NCI-H446 treated with DMSO at 0.1 percent for 48 hours (cell line): ENCODE results near the gene PRSS56.
"Not testable (repeated sequence)": the region's sequence is repeated elsewhere in the genome, so short reads cannot be mapped to it uniquely, and the experiment has no call there.

ENCODE experiments used
- DNase-seq: peaks from one replicate; lab custom pipeline; 2025; lab: John Stamatoyannopoulos, UW

The PRSS56 gene

DNA sequence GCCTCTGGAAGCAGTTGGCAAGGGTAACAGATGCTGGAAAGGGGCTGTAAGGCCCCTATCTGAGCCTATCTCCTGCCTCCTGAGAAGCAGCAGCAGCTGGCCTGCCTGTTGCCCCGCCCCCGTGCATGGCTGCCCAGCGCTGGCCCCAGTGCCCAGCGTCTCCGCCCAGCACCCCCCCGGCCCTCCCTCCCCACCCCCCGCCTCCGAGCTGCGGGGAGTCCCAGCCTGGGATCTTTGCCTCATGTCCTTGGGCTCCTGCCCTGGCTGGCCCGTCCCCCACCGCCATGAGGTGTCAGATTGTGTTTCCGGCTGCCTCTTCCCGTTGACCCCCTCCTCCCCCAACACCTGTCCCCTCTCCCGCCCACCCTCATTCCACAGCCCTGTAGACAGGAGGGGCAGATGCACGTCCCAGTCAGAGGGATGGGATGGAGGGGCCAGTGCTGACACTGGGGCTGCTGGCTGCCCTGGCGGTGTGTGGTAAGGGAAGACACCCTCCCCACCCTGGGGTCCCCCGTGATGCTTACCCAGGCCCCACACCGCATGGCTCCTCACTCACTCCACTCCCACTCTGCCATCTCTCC is 5.7 kb downstream of the PRSS56 start, which contains the start of gene CHRND:
TSS of gene CHRND (plus strand) at position 370 of the 581 bp plus-strand sequence. CDS start at position 426, 56 bp downstream.
- DNase-seq: no peak

DNA sequence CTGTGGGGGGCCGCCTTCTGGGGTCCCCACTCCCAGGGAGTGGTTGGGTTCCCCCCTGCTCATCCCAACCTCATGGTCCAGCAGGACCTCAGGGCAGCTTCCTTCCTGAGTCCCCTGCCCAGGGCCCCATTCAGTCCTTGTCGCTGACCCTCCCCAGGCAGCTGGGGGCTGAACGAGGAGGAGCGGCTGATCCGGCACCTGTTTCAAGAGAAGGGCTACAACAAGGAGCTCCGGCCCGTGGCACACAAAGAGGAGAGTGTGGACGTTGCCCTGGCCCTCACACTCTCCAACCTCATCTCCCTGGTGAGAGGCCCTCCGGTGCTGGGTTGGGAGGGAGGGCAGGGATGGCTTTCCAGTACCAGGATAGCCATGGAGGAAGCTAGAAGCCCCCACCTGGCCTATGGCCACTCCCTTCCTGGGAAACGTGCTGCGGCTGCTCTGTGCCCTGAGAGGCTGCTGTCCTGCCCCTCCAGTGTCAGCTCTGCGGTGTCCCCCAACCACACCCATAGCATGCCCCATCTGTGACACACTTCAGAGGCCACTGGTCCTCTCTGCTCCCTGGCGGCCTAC is 6.3 kb downstream of the PRSS56 start:
- DNase-seq: no peak

DNA sequence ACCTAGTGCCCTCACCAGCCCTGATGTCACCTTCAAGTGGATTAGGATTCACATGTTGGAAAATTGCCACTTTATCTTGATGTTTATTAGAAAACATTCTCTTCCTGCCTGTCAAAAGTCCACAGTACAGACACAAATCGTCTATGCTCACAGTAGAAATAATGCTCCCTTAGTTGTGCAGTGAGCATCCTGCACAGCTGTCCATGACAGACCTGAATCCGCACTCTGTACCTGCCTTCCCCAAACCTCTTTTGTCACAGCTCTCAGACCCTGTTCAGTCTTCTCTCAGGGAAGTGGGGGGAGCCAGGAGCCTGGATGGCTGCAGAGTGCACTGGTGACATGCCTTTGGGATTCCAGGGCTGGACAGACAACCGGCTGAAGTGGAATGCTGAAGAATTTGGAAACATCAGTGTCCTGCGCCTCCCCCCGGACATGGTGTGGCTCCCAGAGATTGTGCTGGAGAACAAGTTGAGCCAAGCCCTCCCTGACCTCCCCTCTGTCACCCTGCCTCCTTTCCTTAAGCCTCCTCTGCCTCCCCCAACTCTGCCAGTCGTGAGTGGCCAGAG is 7.8 kb downstream of the PRSS56 start:
- DNase-seq: no peak

DNA sequence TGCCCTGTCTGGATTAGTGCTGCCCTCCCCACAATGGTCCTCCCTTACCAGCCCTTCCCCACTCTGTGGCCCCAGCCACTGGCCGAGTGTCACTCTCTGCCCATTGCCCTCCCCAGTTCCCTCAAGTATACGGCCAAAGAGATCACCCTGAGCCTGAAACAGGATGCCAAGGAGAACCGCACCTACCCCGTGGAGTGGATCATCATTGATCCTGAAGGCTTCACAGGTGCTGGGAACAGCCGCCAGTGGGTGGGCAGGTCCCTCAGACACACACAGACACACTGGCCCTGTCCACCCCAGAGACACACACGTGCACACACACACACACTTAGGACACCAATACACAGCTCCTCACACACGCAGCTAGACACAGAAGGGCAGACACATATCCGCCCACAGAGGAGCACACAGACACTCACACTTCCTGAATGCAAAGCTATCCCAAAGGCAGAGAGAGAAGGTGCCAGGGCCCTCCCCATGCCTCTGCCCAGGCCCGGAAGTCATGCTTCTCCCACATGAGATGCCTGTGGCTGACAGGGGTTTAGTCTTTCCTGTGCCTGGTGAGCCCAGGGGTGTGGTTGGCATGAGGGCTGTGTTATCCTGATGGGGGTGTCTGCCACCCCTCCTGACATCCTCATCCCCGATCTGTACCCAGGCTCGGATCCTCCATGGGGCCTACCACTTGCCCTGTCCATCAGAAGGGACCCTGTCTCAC is 8.7 kb downstream of the PRSS56 start:
- DNase-seq: no peak

DNA sequence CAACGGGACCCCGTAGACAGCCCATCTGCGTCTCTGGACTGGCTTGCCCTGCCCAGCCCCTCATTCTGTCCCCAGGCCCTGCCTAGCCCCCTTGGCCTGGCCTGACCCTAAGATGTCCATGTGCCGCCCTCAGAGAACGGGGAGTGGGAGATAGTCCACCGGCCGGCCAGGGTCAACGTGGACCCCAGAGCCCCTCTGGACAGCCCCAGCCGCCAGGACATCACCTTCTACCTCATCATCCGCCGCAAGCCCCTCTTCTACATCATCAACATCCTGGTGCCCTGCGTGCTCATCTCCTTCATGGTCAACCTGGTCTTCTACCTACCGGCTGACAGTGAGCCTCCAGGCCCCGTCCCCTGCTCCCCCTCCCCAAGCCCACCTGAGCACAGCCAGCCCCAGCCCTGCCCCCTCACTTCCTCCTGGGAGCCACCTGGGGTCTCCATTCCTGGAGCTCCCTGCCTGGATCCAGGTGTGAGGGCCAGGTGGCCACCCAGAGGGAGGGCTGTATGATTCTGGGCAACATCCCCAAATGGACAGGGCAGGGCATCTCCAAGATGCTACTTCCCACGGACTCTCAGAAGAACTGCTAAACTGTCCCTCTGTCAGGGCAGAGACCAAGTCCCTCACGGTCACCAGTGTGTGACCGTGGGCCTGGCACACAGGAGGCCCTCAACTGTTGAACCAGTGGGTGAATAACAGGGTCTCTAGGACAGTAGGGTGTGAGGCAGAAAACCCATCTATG is 9.8 kb downstream of the PRSS56 start:
- no peak for DNase-seq

DNA sequence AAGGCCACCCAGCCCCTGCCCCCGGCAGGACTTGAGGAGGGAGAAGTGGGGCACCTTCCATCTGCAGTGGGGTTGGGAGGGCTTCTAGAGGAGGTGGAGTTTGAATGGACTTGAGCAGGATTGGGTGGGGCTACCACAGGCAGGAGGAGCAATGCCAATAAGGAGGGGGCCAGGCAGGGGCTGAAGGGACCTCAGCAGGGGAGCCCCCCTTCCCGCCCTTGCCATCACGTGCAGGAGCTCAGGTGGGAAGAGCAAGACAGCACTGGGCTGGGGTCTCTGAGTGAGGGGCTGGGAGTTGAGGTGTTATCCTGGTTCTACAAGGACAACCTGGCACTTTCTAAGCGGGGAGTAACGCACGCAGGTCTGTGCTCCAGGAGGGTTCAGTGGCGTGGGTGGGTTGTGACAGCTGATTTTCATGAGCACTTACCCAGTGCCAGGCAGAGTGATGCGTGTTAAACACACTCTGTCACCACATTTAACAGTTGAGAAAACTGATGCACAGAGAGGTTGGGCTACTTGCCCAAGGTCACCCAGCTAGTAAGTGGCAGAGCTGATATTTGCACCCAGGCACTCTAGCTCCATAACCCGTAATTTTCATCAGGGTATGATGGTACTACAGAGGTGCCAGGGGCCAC is 10.6 kb downstream of the PRSS56 start:
- no peak for DNase-seq

DNA sequence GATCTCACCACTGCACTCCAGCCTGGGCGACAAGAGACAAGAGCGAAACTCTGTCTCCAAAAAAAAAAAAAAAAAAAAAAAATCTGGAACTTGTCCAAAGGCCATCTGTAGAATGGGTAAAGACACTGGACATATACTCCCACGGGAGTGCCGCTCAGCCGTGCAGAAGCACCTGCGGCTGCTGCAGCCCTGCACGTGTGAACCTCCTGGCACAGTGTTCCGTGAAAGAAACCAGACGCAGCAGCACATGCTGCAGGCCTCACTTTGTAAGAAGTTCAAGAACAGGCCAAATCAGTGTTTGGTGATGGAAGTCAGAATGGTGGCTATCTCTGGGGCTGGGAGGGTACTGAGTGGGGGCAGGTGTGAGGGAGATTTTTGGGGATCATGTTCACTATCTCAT is 12.2 kb downstream of the PRSS56 start:
- DNase-seq: no peak

DNA sequence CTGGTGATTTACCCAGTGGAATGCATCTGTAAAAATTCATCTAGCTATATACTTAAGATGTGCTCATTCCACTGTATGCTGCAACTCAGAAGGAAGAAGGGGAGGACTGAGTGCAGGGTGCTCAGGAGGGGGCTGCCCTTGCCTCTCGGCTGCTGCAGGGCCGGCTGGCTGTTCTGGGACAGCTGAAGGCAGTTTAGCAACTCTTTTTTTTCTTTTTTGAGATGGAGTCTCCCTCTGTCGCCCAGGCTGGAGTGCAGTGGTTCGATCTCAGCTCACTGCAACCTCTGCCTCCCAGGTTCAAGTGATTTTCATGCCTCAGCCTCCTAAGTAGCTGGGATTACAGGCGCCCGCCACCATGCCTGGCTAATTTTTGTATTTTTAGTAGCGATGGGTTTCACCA is 12.6 kb downstream of the PRSS56 start:
- not testable (repeated sequence) for DNase-seq

DNA sequence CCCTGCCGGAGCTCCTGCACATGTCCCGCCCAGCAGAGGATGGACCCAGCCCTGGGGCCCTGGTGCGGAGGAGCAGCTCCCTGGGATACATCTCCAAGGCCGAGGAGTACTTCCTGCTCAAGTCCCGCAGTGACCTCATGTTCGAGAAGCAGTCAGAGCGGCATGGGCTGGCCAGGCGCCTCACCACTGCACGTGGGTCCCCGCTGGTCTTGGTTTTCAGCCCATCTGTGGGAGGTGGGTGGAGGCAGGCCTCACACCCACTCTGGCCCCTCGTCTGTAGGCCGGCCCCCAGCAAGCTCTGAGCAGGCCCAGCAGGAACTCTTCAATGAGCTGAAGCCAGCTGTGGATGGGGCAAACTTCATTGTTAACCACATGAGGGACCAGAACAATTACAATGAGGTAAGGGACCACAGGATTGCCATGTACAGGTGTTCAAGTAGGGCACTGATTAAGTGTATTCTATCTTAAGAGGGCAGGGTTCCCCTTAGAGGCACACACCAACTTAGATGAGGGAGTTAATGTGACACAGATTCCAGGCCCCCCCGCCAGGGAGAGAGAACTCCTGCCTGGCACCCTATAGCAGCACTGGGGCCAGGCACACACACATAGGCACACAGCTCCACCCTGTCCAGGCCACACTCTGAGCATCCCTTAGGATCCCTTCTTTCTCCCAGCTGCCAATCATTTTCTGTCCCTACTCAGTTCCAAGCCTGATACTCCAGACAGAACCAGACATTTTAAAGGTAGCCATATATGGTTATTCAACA is 13.9 kb downstream of the PRSS56 start:
- DNase-seq: no peak

DNA sequence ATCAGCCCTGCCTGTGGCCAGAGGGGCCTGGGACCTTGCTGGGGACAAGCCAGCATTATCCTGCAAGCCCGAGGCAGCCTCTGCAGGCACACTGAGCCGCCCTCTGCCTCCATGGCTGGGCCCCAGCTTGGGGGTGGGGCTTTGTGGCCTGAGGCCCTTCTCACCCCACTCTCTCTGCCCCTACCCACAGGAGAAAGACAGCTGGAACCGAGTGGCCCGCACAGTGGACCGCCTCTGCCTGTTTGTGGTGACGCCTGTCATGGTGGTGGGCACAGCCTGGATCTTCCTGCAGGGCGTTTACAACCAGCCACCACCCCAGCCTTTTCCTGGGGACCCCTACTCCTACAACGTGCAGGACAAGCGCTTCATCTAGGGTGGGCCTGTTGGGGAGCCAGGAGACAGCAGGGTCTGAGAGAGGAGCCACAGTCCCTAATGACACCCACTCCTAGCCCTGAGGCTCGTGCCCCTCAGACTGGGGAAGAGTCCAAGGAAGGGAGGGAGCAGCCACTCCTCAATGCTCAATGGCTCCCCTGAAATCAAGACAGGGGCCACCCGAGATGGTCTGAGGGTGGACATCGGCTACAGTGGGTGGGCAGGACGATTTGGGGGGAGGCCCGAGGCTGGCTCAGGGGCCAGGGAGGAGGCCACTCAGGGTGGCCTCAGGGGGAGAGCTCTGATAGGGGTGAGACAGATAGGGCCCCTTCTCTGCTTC is 14.9 kb downstream of the PRSS56 start:
- DNase-seq: no peak

DNA sequence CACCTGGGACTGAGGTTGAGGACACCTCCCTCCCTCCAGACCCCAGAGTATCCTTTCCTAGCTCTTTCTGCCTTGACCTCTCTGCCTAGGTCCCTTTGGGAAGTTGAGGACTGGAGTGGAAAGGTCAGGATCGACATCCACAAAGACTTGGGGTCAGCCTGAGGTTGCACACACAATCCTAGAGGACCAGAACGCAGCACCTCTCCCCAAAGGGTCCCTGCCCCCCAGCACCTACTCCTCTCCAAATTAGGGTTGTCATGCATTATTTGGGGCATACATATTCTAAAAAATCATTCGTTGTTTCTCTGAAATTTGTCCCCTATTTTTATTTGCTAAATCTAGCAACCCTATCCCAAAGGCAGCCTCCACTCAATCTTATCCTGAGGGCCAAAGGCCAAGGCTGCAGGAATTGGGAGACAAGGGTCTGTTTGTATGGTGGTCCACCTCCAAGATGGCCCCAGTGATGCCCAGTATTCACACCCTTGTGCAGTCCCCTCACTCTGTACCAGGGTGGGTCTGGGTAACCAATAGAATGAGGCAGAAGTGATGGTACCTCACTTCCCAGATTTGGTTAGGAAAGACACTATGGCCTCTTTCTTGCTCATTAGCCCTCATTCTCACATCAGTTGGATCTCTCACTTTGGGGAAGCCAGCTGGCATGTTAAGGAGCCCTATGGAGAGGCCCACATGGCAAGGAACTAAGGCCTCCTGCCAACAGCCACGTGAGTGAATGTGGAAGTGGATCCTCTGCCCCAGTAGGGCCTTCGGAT is 15.8 kb downstream of the PRSS56 start:
- DNase-seq: no peak

DNA sequence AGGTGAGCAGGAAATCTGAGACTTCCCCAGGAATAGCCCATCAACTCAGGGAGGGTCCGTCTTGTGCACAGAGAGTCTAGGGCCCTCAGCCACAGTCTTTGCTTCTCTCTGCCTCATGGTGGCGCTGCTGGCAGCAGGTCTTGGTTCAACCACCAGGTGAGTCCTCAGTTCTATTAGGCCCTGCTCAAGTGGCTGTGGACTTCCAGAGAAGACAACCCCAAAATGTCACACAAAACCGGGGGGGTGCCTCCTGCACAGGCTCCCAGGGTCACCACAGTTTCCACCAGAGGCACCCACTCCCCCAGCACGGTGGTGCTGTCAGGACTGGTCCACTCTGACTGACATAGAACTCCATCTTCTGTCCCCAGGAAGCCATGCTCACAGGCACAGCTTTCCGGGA is 16.9 kb downstream of the PRSS56 start:
- DNase-seq: no peak

DNA sequence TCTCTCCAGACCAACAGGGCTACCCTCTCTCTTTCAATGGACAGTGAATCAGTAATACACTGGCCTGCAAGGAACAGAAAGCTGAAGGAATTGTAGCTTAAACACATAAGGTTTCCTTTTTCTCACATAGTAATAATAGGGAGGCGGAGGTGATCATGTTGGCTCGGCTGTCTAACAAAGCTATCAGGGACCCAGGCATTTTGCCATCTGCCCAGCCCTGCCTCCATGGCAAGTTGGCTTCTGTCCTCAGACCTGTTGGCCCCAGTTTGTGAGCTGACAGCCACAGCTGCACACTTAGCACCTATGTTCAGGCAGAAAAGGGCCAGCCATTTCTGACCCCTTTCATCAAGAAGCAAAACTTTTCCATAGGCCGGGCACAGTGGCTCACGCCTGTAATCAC is 17.3 kb downstream of the PRSS56 start:
- no peak for DNase-seq

DNA sequence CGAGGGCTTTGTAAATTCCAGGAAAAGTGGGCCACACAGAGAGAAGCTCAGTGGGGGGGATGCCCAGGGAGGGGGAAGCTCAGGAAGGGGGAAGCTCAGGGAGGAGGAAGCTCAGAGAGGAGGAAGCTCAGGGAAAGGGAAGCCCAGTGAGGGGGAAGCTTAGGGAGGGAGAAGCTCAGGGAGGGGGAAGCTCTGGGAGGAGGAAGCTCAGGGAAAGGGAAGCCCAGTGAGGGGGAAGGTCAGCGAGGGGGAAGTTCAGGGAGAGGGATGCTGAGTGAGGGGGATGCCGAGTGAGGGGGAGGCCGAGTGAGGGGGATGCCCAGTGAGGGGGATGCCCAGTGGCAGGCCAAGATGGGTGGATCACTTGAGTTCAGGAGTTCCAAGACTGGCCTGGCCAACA is 18.5 kb downstream of the PRSS56 start:
- DNase-seq: no peak

DNA sequence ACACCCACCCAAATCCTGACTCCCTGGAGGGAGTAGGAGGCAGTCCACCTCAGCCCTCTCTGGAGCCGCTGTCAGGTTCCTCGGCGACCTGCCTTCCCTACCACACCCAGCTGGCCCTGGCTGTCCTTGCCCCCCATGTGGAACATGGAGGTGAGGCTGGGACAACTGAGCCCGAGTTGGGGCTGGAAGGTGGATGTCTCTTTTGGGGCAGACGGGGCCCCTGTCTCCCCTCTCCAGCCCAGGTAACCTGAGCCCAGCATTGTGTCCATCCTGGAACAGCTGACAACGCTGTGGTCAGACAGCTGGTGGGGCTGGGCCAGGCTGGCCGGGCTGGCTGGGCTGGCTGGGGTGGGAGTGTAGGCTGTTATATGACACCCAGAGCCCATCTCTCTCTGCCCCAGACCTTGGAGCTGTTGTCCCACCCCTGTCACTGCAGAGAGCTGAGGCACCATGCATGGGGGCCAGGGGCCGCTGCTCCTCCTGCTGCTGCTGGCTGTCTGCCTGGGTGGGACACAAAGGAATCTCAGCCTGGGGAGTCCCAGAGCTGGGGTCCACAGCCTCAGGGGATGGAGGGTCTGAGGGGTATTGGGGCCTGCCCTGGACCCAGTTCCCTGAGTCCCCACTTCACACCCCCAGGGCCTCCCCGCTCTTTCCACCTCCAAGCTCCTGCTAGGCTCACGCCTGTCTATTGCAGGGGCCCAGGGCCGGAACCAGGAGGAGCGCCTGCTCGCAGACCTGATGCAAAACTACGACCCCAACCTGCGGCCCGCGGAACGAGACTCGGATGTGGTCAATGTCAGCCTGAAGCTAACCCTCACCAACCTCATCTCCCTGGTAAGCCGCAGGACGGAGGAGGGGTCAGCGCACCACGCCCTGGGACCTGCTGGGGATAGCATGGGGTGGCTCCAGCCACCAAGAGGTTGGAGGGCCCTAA is 19.4 kb downstream of the PRSS56 start, which contains the start of gene CHRNG:
TSS of gene CHRNG (plus strand) at position 395 of the 934 bp plus-strand sequence. CDS start at position 451, 56 bp downstream.
- no peak for DNase-seq

DNA sequence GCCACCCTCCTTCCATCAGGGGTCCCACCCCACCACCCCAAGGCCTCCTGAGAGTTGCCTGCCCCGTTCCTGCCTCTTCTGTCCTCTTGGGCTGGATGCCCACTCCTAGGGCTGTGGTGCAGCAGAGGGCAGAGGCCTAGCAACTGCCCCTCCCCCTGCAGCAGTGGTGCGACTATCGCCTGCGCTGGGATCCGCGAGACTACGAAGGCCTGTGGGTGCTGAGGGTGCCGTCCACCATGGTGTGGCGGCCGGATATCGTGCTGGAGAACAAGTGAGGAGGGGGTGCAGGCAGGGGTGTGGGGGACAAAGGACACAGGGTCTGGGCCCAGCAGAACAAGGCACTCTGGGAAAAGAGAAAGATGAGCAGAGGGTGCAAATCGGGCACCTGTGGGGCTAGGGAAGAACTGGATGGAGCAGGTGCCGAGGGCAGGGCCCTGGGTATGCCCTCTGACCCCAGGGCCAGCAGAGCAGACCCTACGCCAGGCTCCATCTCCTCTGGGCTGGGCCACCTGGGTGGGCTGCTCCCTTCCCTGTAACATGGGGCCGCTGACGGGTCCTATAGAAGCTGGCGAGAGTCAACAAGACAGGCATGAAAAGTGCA is 20.4 kb downstream of the PRSS56 start:
- no peak for DNase-seq

DNA sequence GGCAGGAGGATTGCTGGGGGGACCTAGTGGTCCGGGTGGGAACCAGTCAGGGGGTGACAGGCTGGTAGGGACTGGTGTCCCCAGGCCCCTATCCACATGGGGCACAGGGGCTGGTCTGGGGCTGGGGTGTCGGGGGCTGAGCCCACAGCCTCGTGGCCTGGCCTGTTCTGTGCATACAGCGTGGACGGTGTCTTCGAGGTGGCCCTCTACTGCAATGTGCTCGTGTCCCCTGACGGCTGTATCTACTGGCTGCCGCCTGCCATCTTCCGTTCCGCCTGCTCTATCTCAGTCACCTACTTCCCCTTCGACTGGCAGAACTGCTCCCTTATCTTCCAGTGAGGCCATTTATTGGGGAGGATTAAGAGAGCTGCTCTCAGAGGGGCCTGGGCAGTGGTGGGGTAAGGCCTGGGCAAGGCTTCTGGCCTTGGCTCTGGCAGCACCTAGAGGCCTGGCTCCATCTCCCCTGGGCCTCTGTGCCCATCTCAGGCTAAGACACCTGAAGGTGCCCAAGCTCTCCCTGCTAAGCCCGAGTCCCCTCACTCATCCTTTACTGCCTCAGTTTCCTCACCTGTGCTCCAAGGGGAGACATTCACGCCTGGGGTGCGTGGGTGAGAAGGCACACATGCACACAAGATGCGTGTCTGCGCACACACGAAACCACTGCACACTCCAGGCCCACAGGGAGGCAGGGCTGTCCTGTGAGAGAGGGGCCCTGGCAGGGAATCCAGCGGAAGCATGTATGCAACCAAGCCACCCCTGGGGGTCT is 21.2 kb downstream of the PRSS56 start:
- no peak for DNase-seq
